Measurements from ENCODE around the gene SUPT3H. TPM values are rescaled to one million over a fixed set of nuclear protein-coding genes. Genes with fewer than 3 reads are reported as not detected.

Gene SUPT3H
- total RNA-seq, 3 donors from 2014 or later = 6.9 to 15.1 (median 13.6) TPM

GRCh38 chr6:45320349-45320748, 57.4 kb downstream of the SUPT3H start:
- TF ChIP-seq POLR2A (IDR thresholded peaks at IDR 0.05) (no peak), POLR2AphosphoS5 (IDR thresholded peaks at IDR 0.05) (no peak), CTCF (IDR thresholded peaks at IDR 0.05) (no peak)
- intact Hi-C loops (cut with DNase I; ENCODE audit: low total_unique reads) = no loop called here
- no peaks in the 10 kb centered on the region for H3K27me3 ChIP-seq

GRCh38 chr6:45314146-45314545, 63.6 kb downstream of the SUPT3H start:
- H3K4me1 ChIP-seq = no peaks in the 10 kb centered on the region
- H3K27me3 ChIP-seq = no peaks in the 10 kb centered on the region
- no peak overlapping the region for H3K4me3 ChIP-seq
- H3K27ac ChIP-seq = no peak overlapping the region
- intact Hi-C loops (cut with DNase I; ENCODE audit: low total_unique reads) = no loop called here
- TF ChIP-seq POLR2A (IDR thresholded peaks at IDR 0.05) (no peak), CTCF (IDR thresholded peaks at IDR 0.05) (no peak), POLR2AphosphoS5 (IDR thresholded peaks at IDR 0.05) (no peak)
- no peak for DNase-seq (ENCODE audit: low spot score in 2 of 2)
- no peaks in the 10 kb centered on the region for H3K36me3 ChIP-seq
- H3K9me3 ChIP-seq = no peaks in the 10 kb centered on the region

More at GRCh38 chr6:45320349-45320748, 57.4 kb downstream of the SUPT3H start:
- no peak for DNase-seq (ENCODE audit: low spot score in 2 of 2)
- H3K9me3 ChIP-seq = no peaks in the 10 kb centered on the region
- H3K36me3 ChIP-seq = no peaks in the 10 kb centered on the region
- H3K4me3 ChIP-seq = no peak overlapping the region
- no peak overlapping the region for H3K27ac ChIP-seq
- H3K4me1 ChIP-seq = no peaks in the 10 kb centered on the region

GRCh38 chr6:45310118-45310788, 67.5 kb downstream of the SUPT3H start:
- no peaks in the 10 kb centered on the region for H3K27me3 ChIP-seq
- TF ChIP-seq POLR2AphosphoS5 (IDR thresholded peaks at IDR 0.05) (no peak), POLR2A (IDR thresholded peaks at IDR 0.05) (no peak), CTCF (IDR thresholded peaks at IDR 0.05) (no peak)
- H3K27ac ChIP-seq = no peak overlapping the region
- no peak overlapping the region for H3K4me3 ChIP-seq
- H3K4me1 ChIP-seq = no peaks in the 10 kb centered on the region
- DNase-seq (ENCODE audit: low spot score in 2 of 2) = no peak
- no peaks in the 10 kb centered on the region for H3K36me3 ChIP-seq
- H3K9me3 ChIP-seq = no peaks in the 10 kb centered on the region
- intact Hi-C loops (cut with DNase I; ENCODE audit: low total_unique reads) = no loop called here

- no peak for DNase-seq (ENCODE audit: low spot score in 2 of 2)
- no peak overlapping the region for H3K27ac ChIP-seq
- H3K4me1 ChIP-seq = no peaks in the 10 kb centered on the region
- no peaks in the 10 kb centered on the region for H3K9me3 ChIP-seq
- TF ChIP-seq POLR2A (IDR thresholded peaks at IDR 0.05) (no peak), CTCF (IDR thresholded peaks at IDR 0.05) (no peak), POLR2AphosphoS5 (IDR thresholded peaks at IDR 0.05) (no peak)
- H3K27me3 ChIP-seq = no peaks in the 10 kb centered on the region
- H3K4me3 ChIP-seq = no peak overlapping the region
- intact Hi-C loops (cut with DNase I; ENCODE audit: low total_unique reads) = no loop called here
- H3K36me3 ChIP-seq = no peaks in the 10 kb centered on the region
These were observed 72.2 kb downstream of the SUPT3H start for GRCh38 chr6:45305546-45305945.

GRCh38 chr6:45302832-45303231, 74.9 kb downstream of the SUPT3H start:
- no peaks in the 10 kb centered on the region for H3K27me3 ChIP-seq
- H3K9me3 ChIP-seq = no peaks in the 10 kb centered on the region
- intact Hi-C loops (cut with DNase I; ENCODE audit: low total_unique reads) = no loop called here
- TF ChIP-seq POLR2A (IDR thresholded peaks at IDR 0.05) (no peak), POLR2AphosphoS5 (IDR thresholded peaks at IDR 0.05) (no peak), CTCF (IDR thresholded peaks at IDR 0.05) (no peak)
- no peak for DNase-seq (ENCODE audit: low spot score in 2 of 2)
- no peaks in the 10 kb centered on the region for H3K4me1 ChIP-seq
- no peak overlapping the region for H3K4me3 ChIP-seq
- no peaks in the 10 kb centered on the region for H3K36me3 ChIP-seq
- H3K27ac ChIP-seq = no peak overlapping the region

Measured in breast epithelium (tissue), 4 donors.